ENCODE results near the gene KLHL22. TPM values are rescaled to one million over a fixed set of nuclear protein-coding genes. Genes with fewer than 3 reads are reported as not detected.

The KLHL22 gene
- total and polyA plus RNA-seq, 4 donors: 5.3 to 29.9 (median 20.4) TPM

- peak overlapping the region; percentile 61 to 67 for H3K4me3 ChIP-seq (ENCODE audit: low read length in 2 of 2)
- peak overlapping the region; percentile 39 to 90 for H3K27ac ChIP-seq (ENCODE audit: low read depth in 1 of 2, low read length in 2 of 2)
- no peaks in the 10 kb centered on the region for H3K36me3 ChIP-seq (ENCODE audit: control insufficient read depth in 1 of 2, insufficient read depth in 2 of 2, low read length in 1 of 2)
- H3K27me3 ChIP-seq (ENCODE audit: control insufficient read depth in 1 of 2, insufficient read depth in 2 of 2, low read length in 1 of 2): no peaks in the 10 kb centered on the region
- H3K9me3 ChIP-seq (ENCODE audit: control insufficient read depth, low read length): no peaks in the 10 kb centered on the region
- DNase-seq (peak; percentile 95 to 97), ATAC-seq (ENCODE audit: low FRiP score) (peak; percentile 98)
- intact Hi-C loops (cut with DNase I): loop anchor here (1.0 to 2.0 kb wide), 2 partner anchors 77 to 78 kb away; no protein-coding TSS in a partner anchor
- WGBS, 2 donors: 1% methylated on average over 49 to 54 of the region's 54 CpGs
- no peaks in the 10 kb centered on the region for H3K4me1 ChIP-seq (ENCODE audit: control insufficient read depth in 1 of 2, insufficient read depth in 2 of 2, low read length in 2 of 2)
Measured at GRCh38 chr22:20495861-20496681, 476 bp upstream of the KLHL22 start.

- ATAC-seq (ENCODE audit: low FRiP score) (no peak), DNase-seq (no peak)
- no peak overlapping the region for H3K4me3 ChIP-seq (ENCODE audit: low read length in 2 of 2)
- no peaks in the 10 kb centered on the region for H3K27me3 ChIP-seq (ENCODE audit: control insufficient read depth in 1 of 2, insufficient read depth in 2 of 2, low read length in 1 of 2)
- no peaks in the 10 kb centered on the region for H3K36me3 ChIP-seq (ENCODE audit: control insufficient read depth in 1 of 2, insufficient read depth in 2 of 2, low read length in 1 of 2)
- no peaks in the 10 kb centered on the region for H3K4me1 ChIP-seq (ENCODE audit: control insufficient read depth in 1 of 2, insufficient read depth in 2 of 2, low read length in 2 of 2)
- H3K27ac ChIP-seq (ENCODE audit: low read depth in 1 of 2, low read length in 2 of 2): no peak overlapping the region
- H3K9me3 ChIP-seq (ENCODE audit: control insufficient read depth, low read length): no peaks in the 10 kb centered on the region
- intact Hi-C loops (cut with DNase I): no loop called here
- WGBS, 2 donors: 90 to 93% methylated on average over 2 of the region's 2 CpGs
Measured at GRCh38 chr22:20491346-20491745, 4.2 kb downstream of the KLHL22 start.

GRCh38 chr22:20490941-20491307, 4.7 kb downstream of the KLHL22 start:
- Histone ChIP-seq H3K27me3 (ENCODE audit: control insufficient read depth in 1 of 2, insufficient read depth in 2 of 2, low read length in 1 of 2) (no peaks in the 10 kb centered on the region), H3K27ac (ENCODE audit: low read depth in 1 of 2, low read length in 2 of 2) (no peak overlapping the region), H3K4me1 (ENCODE audit: control insufficient read depth in 1 of 2, insufficient read depth in 2 of 2, low read length in 2 of 2) (no peaks in the 10 kb centered on the region), H3K9me3 (ENCODE audit: control insufficient read depth, low read length) (no peaks in the 10 kb centered on the region), H3K36me3 (ENCODE audit: control insufficient read depth in 1 of 2, insufficient read depth in 2 of 2, low read length in 1 of 2) (no peaks in the 10 kb centered on the region), H3K4me3 (ENCODE audit: low read length in 2 of 2) (no peak overlapping the region)
- no peak for DNase-seq
- no peak for ATAC-seq (ENCODE audit: low FRiP score)
- WGBS, 2 donors: 92 to 98% methylated on average over 1 of the region's 1 CpG
- intact Hi-C loops (cut with DNase I): no loop called here

- ATAC-seq (ENCODE audit: low FRiP score) (no peak), DNase-seq (no peak)
- H3K36me3 ChIP-seq (ENCODE audit: control insufficient read depth in 1 of 2, insufficient read depth in 2 of 2, low read length in 1 of 2): no peaks in the 10 kb centered on the region
- no peaks in the 10 kb centered on the region for H3K9me3 ChIP-seq (ENCODE audit: control insufficient read depth, low read length)
- no peak overlapping the region for H3K4me3 ChIP-seq (ENCODE audit: low read length in 2 of 2)
- intact Hi-C loops (cut with DNase I): no loop called here
- 91 to 93% methylated on average over 6 of the region's 6 CpGs for WGBS, 2 donors
- H3K27ac ChIP-seq (ENCODE audit: low read depth in 1 of 2, low read length in 2 of 2): no peak overlapping the region
- H3K27me3 ChIP-seq (ENCODE audit: control insufficient read depth in 1 of 2, insufficient read depth in 2 of 2, low read length in 1 of 2): no peaks in the 10 kb centered on the region
- no peaks in the 10 kb centered on the region for H3K4me1 ChIP-seq (ENCODE audit: control insufficient read depth in 1 of 2, insufficient read depth in 2 of 2, low read length in 2 of 2)
Measured at GRCh38 chr22:20490183-20490940, 5.2 kb downstream of the KLHL22 start.

- Histone ChIP-seq H3K27ac (ENCODE audit: low read depth in 1 of 2, low read length in 2 of 2) (no peak overlapping the region), H3K4me1 (ENCODE audit: control insufficient read depth in 1 of 2, insufficient read depth in 2 of 2, low read length in 2 of 2) (no peaks in the 10 kb centered on the region), H3K36me3 (ENCODE audit: control insufficient read depth in 1 of 2, insufficient read depth in 2 of 2, low read length in 1 of 2) (no peaks in the 10 kb centered on the region), H3K9me3 (ENCODE audit: control insufficient read depth, low read length) (no peaks in the 10 kb centered on the region), H3K4me3 (ENCODE audit: low read length in 2 of 2) (no peak overlapping the region), H3K27me3 (ENCODE audit: control insufficient read depth in 1 of 2, insufficient read depth in 2 of 2, low read length in 1 of 2) (no peaks in the 10 kb centered on the region)
- no peak for ATAC-seq (ENCODE audit: low FRiP score)
- WGBS, 2 donors: 72 to 81% methylated on average over 11 of the region's 11 CpGs
- intact Hi-C loops (cut with DNase I): no loop called here
- no peak for DNase-seq
Measured at GRCh38 chr22:20488946-20489345, 6.6 kb downstream of the KLHL22 start.

- intact Hi-C loops (cut with DNase I): no loop called here
- H3K4me1 ChIP-seq (ENCODE audit: control insufficient read depth in 1 of 2, insufficient read depth in 2 of 2, low read length in 2 of 2): no peaks in the 10 kb centered on the region
- H3K36me3 ChIP-seq (ENCODE audit: control insufficient read depth in 1 of 2, insufficient read depth in 2 of 2, low read length in 1 of 2): no peaks in the 10 kb centered on the region
- no peak overlapping the region for H3K4me3 ChIP-seq (ENCODE audit: low read length in 2 of 2)
- DNase-seq: no peak
- no peak for ATAC-seq (ENCODE audit: low FRiP score)
- H3K27me3 ChIP-seq (ENCODE audit: control insufficient read depth in 1 of 2, insufficient read depth in 2 of 2, low read length in 1 of 2): no peaks in the 10 kb centered on the region
- 94 to 96% methylated on average over 2 of the region's 2 CpGs for WGBS, 2 donors
- no peak overlapping the region for H3K27ac ChIP-seq (ENCODE audit: low read depth in 1 of 2, low read length in 2 of 2)
- no peaks in the 10 kb centered on the region for H3K9me3 ChIP-seq (ENCODE audit: control insufficient read depth, low read length)
Measured at GRCh38 chr22:20487715-20488114, 7.9 kb downstream of the KLHL22 start.

GRCh38 chr22:20486229-20486628, 9.4 kb downstream of the KLHL22 start:
- 93 to 100% methylated on average over 2 of the region's 2 CpGs for WGBS, 2 donors
- H3K9me3 ChIP-seq (ENCODE audit: control insufficient read depth, low read length): no peaks in the 10 kb centered on the region
- H3K27me3 ChIP-seq (ENCODE audit: control insufficient read depth in 1 of 2, insufficient read depth in 2 of 2, low read length in 1 of 2): no peaks in the 10 kb centered on the region
- H3K4me1 ChIP-seq (ENCODE audit: control insufficient read depth in 1 of 2, insufficient read depth in 2 of 2, low read length in 2 of 2): no peaks in the 10 kb centered on the region
- no peak overlapping the region for H3K4me3 ChIP-seq (ENCODE audit: low read length in 2 of 2)
- no peaks in the 10 kb centered on the region for H3K36me3 ChIP-seq (ENCODE audit: control insufficient read depth in 1 of 2, insufficient read depth in 2 of 2, low read length in 1 of 2)
- no peak for DNase-seq
- no peak overlapping the region for H3K27ac ChIP-seq (ENCODE audit: low read depth in 1 of 2, low read length in 2 of 2)
- intact Hi-C loops (cut with DNase I): no loop called here
- ATAC-seq (ENCODE audit: low FRiP score): no peak

- Histone ChIP-seq H3K9me3 (ENCODE audit: control insufficient read depth, low read length) (no peaks in the 10 kb centered on the region), H3K4me1 (ENCODE audit: control insufficient read depth in 1 of 2, insufficient read depth in 2 of 2, low read length in 2 of 2) (no peaks in the 10 kb centered on the region), H3K36me3 (ENCODE audit: control insufficient read depth in 1 of 2, insufficient read depth in 2 of 2, low read length in 1 of 2) (no peaks in the 10 kb centered on the region), H3K4me3 (ENCODE audit: low read length in 2 of 2) (no peak overlapping the region), H3K27ac (ENCODE audit: low read depth in 1 of 2, low read length in 2 of 2) (no peak overlapping the region), H3K27me3 (ENCODE audit: control insufficient read depth in 1 of 2, insufficient read depth in 2 of 2, low read length in 1 of 2) (no peaks in the 10 kb centered on the region)
- no peak for ATAC-seq (ENCODE audit: low FRiP score)
- intact Hi-C loops (cut with DNase I): no loop called here
- 86 to 87% methylated on average over 4 of the region's 4 CpGs for WGBS, 2 donors
- no peak for DNase-seq
Measured at GRCh38 chr22:20484948-20485683, 10.5 kb downstream of the KLHL22 start.

Measured in aorta (tissue), 5 donors.